NCI-H460 (cell line): ENCODE results near the gene SLX4. TPM values are rescaled to one million over a fixed set of nuclear protein-coding genes. Genes with fewer than 3 reads are reported as not detected.
"Not testable (repeated sequence)": the region's sequence is repeated elsewhere in the genome, so short reads cannot be mapped to it uniquely, and the experiment has no call there.

Experiments used
- DNase-seq: peaks from one replicate; pipeline ENCODE4 v3.0.0-alpha.2; 2016; ENCODE audit warnings: low read depth; ENCODE audit errors: extremely low read depth
- polyA plus RNA-seq: library from polyadenylated mRNA; depleted of rRNA; stranded (reverse); fragments of >200 nt; gene quantifications from 2 replicates; pipeline ENCODE4 v1.2.3, GENCODE V29; 2014; cell fraction: nucleus; rRNA removed
- total RNA-seq: library from RNA; depleted of rRNA; stranded (reverse); fragments of >200 nt; shearing (Covaris generic); gene quantifications from 2 replicates; pipeline ENCODE4 v1.2.3, GENCODE V29; 2014; rRNA removed

The SLX4 gene, protein sequence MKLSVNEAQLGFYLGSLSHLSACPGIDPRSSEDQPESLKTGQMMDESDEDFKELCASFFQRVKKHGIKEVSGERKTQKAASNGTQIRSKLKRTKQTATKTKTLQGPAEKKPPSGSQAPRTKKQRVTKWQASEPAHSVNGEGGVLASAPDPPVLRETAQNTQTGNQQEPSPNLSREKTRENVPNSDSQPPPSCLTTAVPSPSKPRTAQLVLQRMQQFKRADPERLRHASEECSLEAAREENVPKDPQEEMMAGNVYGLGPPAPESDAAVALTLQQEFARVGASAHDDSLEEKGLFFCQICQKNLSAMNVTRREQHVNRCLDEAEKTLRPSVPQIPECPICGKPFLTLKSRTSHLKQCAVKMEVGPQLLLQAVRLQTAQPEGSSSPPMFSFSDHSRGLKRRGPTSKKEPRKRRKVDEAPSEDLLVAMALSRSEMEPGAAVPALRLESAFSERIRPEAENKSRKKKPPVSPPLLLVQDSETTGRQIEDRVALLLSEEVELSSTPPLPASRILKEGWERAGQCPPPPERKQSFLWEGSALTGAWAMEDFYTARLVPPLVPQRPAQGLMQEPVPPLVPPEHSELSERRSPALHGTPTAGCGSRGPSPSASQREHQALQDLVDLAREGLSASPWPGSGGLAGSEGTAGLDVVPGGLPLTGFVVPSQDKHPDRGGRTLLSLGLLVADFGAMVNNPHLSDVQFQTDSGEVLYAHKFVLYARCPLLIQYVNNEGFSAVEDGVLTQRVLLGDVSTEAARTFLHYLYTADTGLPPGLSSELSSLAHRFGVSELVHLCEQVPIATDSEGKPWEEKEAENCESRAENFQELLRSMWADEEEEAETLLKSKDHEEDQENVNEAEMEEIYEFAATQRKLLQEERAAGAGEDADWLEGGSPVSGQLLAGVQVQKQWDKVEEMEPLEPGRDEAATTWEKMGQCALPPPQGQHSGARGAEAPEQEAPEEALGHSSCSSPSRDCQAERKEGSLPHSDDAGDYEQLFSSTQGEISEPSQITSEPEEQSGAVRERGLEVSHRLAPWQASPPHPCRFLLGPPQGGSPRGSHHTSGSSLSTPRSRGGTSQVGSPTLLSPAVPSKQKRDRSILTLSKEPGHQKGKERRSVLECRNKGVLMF (N-terminal part only)
- 5.1 and 6.6 TPM in 2 replicates for total RNA-seq
- 13.3 and 14.2 TPM in 2 replicates for polyA plus RNA-seq

- peak; percentile 90 for DNase-seq
Measured at GRCh38 chr16:3611146-3611975, at the start of gene SLX4. Gene SLX4 (minus strand): TSS chr16:3611606. CDS start chr16:3608964, 2,642 bp downstream.

DNA sequence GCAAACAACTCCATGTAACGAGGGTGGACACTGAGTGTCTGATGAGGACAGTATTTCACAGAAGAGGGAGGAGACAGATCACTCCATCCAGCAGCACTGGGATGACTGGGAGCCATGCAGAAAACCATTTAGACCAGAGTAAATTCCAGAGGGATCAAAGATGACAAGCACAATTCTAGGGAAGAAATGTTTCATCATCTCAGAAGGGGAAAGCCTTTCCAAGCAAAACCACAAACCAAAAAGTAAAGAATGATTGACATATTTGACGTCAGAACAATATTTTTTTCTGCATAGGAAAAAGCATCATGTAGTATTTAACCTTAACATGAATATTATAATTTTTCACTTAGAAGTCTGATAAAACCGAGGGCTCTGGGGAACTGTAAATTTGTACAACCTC lies 47.8 kb upstream of the SLX4 start:
- DNase-seq: no peak

GRCh38 chr16:3656491-3657468 lies 45.4 kb upstream of the SLX4 start:
- DNase-seq: no peak

DNA sequence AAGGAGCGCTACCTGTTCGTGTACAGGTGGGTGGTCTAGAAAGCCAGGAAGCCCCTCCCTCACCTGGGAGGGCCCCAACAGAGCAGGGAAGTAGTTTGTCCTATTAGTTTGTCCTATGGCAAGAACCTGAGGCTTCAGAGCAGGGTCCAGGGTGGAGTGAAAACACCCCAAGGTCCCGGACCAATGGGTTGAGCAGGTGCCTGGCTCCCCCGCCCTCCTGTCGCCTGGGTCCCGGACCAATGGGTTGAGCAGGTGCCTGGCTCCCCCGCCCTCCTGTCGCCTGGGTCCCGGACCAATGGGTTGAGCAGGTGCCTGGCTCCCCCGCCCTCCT lies 44.7 kb upstream of the SLX4 start:
- DNase-seq: not testable (repeated sequence)

DNA sequence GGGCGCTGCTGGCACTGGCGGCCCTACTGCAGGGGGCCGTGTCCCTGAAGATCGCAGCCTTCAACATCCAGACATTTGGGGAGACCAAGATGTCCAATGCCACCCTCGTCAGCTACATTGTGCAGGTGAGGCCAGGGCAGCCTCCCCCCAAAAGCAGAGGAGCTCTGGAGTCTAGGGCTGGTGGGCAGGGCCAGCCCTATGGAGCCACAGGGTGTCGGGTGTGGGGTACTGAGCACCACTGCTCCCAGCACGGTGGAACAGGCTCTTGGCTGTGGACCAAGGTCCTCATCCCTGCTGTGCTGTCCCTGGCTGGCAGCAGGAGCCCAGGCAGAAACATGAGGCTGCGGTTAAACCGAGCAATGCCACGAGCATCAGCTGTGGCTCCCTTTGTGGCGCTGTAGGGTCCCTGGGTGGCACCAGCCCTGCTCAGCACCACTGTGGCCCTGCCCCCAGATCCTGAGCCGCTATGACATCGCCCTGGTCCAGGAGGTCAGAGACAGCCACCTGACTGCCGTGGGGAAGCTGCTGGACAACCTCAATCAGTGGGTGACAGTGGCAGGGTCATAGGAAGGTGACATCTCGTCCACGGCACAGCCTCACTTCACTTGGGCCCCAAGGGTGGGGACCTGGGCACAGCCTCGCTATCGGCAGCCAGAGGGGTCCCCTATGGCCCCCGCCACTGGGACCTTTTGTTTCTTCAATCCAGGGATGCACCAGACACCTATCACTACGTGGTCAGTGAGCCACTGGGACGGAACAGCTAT lies 44.2 kb upstream of the SLX4 start:
- DNase-seq: no peak

- no peak for DNase-seq
Measured at GRCh38 chr16:3655030-3655395, 43.6 kb upstream of the SLX4 start.

DNA sequence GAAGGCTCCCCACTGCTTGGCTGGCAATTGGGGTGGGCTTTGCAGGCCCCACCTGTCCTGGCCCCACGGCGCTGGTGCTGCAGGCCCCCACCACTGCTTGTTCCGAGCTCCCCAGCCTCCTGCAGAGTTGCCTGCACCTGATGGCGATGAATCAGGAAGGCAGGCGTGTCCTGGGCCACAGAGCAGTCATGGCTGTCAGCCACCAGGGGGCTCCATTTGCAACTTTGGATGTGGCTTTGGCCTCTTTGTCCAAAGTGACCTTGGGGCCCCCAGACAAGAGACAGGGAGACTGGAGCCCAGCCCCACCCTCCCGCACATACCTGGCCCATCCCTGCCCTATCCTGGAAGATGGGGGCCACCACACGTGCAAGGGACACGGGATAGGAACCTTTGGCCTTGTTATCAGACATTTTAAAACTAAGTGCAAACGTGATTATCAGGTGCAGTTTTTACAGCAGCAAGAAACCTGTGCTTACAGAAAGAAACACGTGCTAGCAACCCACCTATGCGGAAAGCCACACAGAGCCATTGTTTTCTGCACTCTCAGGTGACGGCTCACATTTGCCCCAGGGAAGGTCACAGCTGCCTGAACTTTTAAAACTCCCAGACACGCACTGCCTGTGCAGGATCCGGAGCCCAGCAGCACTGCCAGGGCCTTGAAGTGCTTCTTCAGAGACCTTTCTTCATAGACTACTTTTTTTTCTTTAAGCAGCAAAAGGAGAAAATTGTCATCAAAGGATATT lies 43.0 kb upstream of the SLX4 start, which contains the start of gene DNASE1:
Gene DNASE1, plus strand, starts transcription at position 443 of the 743 bp plus-strand sequence. CDS start 683 bp downstream, outside the sequence.
- peak; percentile 64 for DNase-seq

- no peak for DNase-seq
Measured at GRCh38 chr16:3652373-3653195, 41.2 kb upstream of the SLX4 start.

- DNase-seq: no peak
Measured at GRCh38 chr16:3651461-3652372, 40.3 kb upstream of the SLX4 start.

DNA sequence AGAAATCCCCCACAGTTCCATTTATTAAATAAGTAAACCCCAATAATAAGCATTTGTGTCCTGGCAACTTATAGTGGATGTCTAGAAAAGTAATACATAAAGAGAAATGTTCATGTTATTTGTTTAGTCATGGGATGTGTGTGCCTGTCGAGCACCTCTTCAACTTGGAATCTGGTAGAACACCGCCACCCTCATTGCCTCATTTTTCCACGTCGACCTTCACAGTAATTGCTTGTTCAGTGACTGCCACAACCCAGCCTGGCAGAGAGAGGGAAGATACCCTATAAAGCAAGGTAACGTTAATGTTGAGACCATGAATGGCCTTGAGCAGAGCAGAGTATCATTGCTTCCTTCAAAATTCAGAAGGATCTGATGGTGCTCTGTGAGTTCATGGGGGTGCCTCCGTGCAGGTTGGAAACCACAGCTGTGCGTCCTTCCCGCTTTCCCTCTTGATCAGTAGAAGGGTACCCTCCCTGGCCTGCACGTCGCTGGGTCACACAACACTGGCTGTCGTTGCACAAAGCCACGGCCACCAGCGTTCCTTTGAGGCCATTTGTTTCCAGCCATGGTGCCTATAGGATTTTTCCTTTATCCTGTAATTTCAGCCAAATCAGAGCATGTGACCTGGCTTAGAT lies 39.3 kb upstream of the SLX4 start:
- DNase-seq: no peak

- no peak for DNase-seq
Measured at GRCh38 chr16:3646348-3646920, 35.0 kb upstream of the SLX4 start.

DNA sequence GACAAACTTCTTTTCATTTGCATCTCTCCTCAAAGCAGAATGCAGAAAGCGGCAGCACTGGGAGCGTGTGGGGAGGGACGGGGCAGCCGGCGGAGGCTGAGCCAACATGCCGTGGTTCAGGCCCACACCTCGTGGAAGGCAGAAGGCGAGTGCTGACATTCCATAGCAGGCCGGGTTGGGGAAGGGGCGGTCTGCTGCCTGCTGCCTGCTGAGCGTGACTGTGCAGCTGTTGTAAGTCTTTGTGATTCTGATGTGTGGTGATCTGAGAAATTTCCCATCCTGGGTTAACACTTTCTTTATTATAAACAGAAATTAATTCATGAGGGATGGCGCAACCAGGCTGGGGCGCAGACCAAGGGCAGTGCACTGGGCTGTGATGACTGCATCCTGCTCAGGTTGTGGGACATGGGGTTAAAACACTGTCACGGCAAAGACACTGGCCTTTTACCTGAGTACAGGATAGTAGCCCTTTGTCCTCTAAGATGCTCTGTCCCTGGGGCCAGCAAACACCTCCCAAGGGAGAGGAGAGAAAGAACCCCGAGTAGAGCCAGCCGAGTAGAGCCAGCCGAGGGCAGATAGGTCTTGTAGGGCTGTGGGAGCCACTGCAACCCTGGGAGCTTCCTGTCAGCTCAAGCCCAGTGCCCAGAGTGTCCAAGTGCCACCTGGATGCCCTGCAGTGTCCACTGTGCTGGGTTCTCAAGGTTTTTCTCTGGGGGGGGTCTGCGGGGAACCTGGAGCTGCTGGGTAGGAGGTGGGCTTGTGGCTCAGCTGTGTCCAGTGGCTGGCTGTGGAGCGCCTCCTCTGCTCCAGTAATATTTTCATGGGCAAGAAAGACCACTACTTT lies 34.3 kb upstream of the SLX4 start:
- DNase-seq: no peak

DNA sequence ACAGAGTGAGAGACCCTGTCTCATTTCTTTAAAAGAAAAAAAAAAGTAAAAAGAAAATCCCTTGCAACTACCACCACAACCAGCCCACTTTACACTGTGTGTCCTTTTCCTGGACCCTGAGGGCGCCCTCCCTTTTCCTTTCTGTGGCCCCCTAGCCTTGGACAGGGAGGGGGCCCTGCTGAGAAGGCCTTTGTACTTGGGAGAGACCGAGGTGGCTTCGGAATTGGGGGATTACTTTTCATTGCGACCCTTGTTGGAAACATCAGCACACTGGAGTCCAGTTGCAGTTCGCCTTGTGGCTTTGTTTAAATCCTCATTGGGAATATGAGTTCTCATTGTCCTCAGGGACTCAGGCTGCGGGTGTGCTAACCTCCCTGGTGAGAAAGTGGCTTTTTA lies 33.7 kb upstream of the SLX4 start:
- no peak for DNase-seq
